ENCODE measurements around the gene FKBP10.
"Not testable (repeated sequence)": the region's sequence is repeated elsewhere in the genome, so short reads cannot be mapped to it uniquely, and the experiment has no call there.

Gene FKBP10

GRCh38 chr17:41811549-41812380 is 1.0 kb upstream of the FKBP10 start, which contains the start of gene P3H4:
Gene P3H4, minus strand, starts transcription at chr17:41811949. Its CDS starts 34 bp downstream, at chr17:41811915.
- DNase-seq, result peak; percentile 73

- DNase-seq, result no peak
Observed at GRCh38 chr17:41813152-41813680, 412 bp downstream of the FKBP10 start.

- DNase-seq, result no peak
Observed at GRCh38 chr17:41813699-41814124, 908 bp downstream of the FKBP10 start.

- no peak for DNase-seq
Observed at GRCh38 chr17:41814195-41814594, 1.4 kb downstream of the FKBP10 start.

GRCh38 chr17:41816637-41817320 is 4.0 kb downstream of the FKBP10 start:
- no peak for DNase-seq

- no peak for DNase-seq
Observed at GRCh38 chr17:41818024-41818423, 5.2 kb downstream of the FKBP10 start.

GRCh38 chr17:41821776-41822175 is 9.0 kb downstream of the FKBP10 start:
- no peak for DNase-seq

GRCh38 chr17:41822216-41823140 is 9.7 kb downstream of the FKBP10 start:
- DNase-seq, result no peak

- DNase-seq, result no peak
Observed at GRCh38 chr17:41823141-41823524, 10.3 kb downstream of the FKBP10 start.

GRCh38 chr17:41823580-41823979 is 10.8 kb downstream of the FKBP10 start:
- no peak for DNase-seq

GRCh38 chr17:41824086-41824485 is 11.3 kb downstream of the FKBP10 start:
- DNase-seq, result no peak

GRCh38 chr17:41825175-41825845 is 12.5 kb downstream of the FKBP10 start:
- no peak for DNase-seq

GRCh38 chr17:41829961-41830360 is 17.2 kb downstream of the FKBP10 start:
- not testable (repeated sequence) for DNase-seq

GRCh38 chr17:41835214-41835799 is 22.5 kb downstream of the FKBP10 start:
- no peak for DNase-seq

GRCh38 chr17:41835800-41836549 is 23.2 kb downstream of the FKBP10 start, which contains the start of gene NT5C3B:
Gene NT5C3B, minus strand, starts transcription at chr17:41836232. Its CDS starts 39 bp downstream, at chr17:41836193.
- DNase-seq, result peak; percentile 60

GRCh38 chr17:41836550-41837196 is 23.9 kb downstream of the FKBP10 start:
- no peak for DNase-seq

GRCh38 chr17:41837761-41838538 is 25.1 kb downstream of the FKBP10 start, which contains the start of gene KLHL10:
Gene KLHL10, plus strand, starts transcription at chr17:41837825. Its CDS starts 108 bp downstream, at chr17:41837933.
- no peak for DNase-seq

GRCh38 chr17:41839448-41839847 is 26.6 kb downstream of the FKBP10 start:
- not testable (repeated sequence) for DNase-seq

GRCh38 chr17:41840781-41841180 is 28.0 kb downstream of the FKBP10 start:
- not testable (repeated sequence) for DNase-seq
